Hepatocyte (in vitro differentiated cells): ENCODE data around the gene EFCAB6. TPM values are rescaled to one million over a fixed set of nuclear protein-coding genes. Genes with fewer than 3 reads are reported as not detected.

Experiments
- DNase-seq: peaks from one replicate; pipeline ENCODE4 v3.0.0-alpha.2; 2016; ENCODE audit warnings: low spot score
- H2AFZ ChIP-seq: fragments of 200-600 bp; sonication (generic); 2 replicates; pipeline ENCODE4 v1.6.0; 2016; ENCODE audit warnings: antibody characterized with exemption, mild to moderate bottlenecking
- H3K27ac ChIP-seq: fragments of 200-600 bp; sonication (generic); 2 replicates; pipeline ENCODE4 v1.5.1; 2016; ENCODE audit warnings: mild to moderate bottlenecking
- H3K27me3 ChIP-seq: fragments of 200-600 bp; sonication (generic); 2 replicates; pipeline ENCODE4 v1.6.1; 2016
- H3K36me3 ChIP-seq: fragments of 200-600 bp; sonication (generic); replicated peaks from 2 replicates; pipeline ENCODE4 v1.5.1; 2016; ENCODE audit warnings: low read depth; ENCODE audit not compliant: insufficient read depth
- H3K4me1 ChIP-seq: fragments of 200-600 bp; sonication (generic); 2 replicates; pipeline ENCODE4 v1.5.1; 2016; ENCODE audit warnings: mild to moderate bottlenecking, moderate library complexity; ENCODE audit not compliant: insufficient read depth
- H3K4me2 ChIP-seq: fragments of 200-600 bp; sonication (generic); 2 replicates; pipeline ENCODE4 v1.6.0; 2016
- H3K4me3 ChIP-seq: fragments of 200-600 bp; sonication (generic); 2 replicates; pipeline ENCODE4 v1.5.1; 2016; ENCODE audit warnings: mild to moderate bottlenecking
- H3K79me2 ChIP-seq: fragments of 200-600 bp; sonication (generic); 2 replicates; pipeline ENCODE4 v1.6.0; 2017; ENCODE audit warnings: mild to moderate bottlenecking
- H3K9me2 ChIP-seq: fragments of 200-600 bp; sonication (generic); replicated peaks from 2 replicates; pipeline ENCODE4 v1.6.0; 2017; ENCODE audit warnings: mild to moderate bottlenecking; ENCODE audit not compliant: insufficient read depth
- H3K9me3 ChIP-seq: fragments of 200-600 bp; sonication (generic); 2 replicates; pipeline ENCODE4 v1.5.1; 2016; ENCODE audit warnings: low read depth, mild to moderate bottlenecking
- H4K20me1 ChIP-seq: fragments of 200-600 bp; sonication (generic); 2 replicates; pipeline ENCODE4 v1.6.0; 2016; ENCODE audit warnings: mild to moderate bottlenecking; ENCODE audit not compliant: insufficient read depth, poor library complexity, severe bottlenecking
- EZH2 ChIP-seq: fragments of 200-600 bp; sonication (generic); IDR thresholded peaks from 2 replicates; pipeline ENCODE4 v1.6.1; 2016; ENCODE audit warnings: antibody characterized with exemption, mild to moderate bottlenecking, borderline replicate concordance
- EZH2phosphoT487 ChIP-seq: fragments of 200-600 bp; sonication (generic); IDR thresholded peaks from one replicate; pipeline ENCODE4 v1.6.1; 2018; ENCODE audit warnings: antibody characterized with exemption, mild to moderate bottlenecking, low read depth, moderate library complexity; ENCODE audit not compliant: unreplicated experiment, severe bottlenecking
- WGBS: methylation state at CpG from one replicate; pipeline ENCODE4 v1.1.6; 2016; ENCODE audit warnings: low lambda C conversion rate; ENCODE audit errors: missing lambda C conversion rate; 5-methylcytosine and 5-hydroxymethylcytosine counted together
- polyA plus RNA-seq: library from polyadenylated mRNA; unstranded; fragments of >200 nt; fragmentation: Nextera tagmentation; extraction: Ambion mirVana; gene quantifications from 2 replicates; pipeline ENCODE4 v1.2.1, GENCODE V29; 2016
- total RNA-seq: library from RNA; depleted of rRNA; stranded (reverse); fragments of >200 nt; gene quantifications from 2 replicates; pipeline ENCODE4 v1.2.3, GENCODE V29; 2014
- TF ChIP-seq, protein P1 (sequence below): fragments of 200-600 bp; sonication (generic); IDR thresholded peaks from 2 replicates; pipeline ENCODE4 v1.5.1; 2016; ENCODE audit warnings: antibody characterized with exemption, mild to moderate bottlenecking; ENCODE audit not compliant: poor library complexity

Gene EFCAB6
- total and polyA plus RNA-seq, 2 experiments from 2014 or later, result 0.59 to 2.1 TPM

GRCh38 chr22:43511276-43511910 is 300.7 kb downstream of the EFCAB6 start:
- 88% methylated on average over 16 of the region's 16 CpGs for WGBS

DNA sequence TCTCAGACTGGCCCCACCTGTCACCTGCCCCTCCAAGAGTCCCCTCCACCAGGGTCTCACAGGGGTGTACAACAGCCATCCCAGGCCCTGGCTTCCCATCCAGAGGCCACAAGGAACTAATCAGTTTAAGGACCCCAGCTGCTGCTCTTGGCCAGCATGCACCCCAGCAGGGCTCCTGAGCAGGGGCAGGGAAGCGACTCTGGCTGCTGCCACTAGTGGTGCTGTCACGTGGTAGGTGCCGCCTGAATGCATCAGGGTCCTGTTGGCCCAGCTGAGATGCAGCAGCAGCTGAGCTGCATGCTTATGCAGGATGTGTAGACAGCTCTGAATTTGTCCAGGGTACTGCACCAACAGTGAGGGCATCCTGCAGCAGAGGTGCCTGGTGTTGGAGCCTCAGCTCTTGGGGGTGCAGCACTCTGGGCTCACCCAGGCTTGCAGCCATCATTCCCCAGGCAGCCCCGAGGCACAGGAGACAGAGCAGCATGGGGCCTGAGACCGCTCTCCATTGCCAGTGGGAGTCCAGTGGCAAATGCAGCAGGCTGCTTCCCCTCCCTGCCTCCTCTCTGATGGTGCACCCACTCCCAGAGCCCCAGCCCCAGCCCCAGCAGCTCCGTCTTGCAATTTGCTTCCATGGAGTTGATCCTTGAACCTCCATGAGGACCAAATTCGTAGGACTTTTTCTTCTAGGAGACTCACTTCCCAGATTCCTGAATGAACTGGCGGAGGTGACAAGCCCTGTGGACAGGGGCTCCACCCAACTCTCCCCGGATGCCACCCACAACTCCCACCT is 301.6 kb downstream of the EFCAB6 start:
- H3K9me3 ChIP-seq, result no peaks in the 10 kb centered on the region
- no peaks in the 10 kb centered on the region for H3K27me3 ChIP-seq
- TF ChIP-seq, protein P1, sequence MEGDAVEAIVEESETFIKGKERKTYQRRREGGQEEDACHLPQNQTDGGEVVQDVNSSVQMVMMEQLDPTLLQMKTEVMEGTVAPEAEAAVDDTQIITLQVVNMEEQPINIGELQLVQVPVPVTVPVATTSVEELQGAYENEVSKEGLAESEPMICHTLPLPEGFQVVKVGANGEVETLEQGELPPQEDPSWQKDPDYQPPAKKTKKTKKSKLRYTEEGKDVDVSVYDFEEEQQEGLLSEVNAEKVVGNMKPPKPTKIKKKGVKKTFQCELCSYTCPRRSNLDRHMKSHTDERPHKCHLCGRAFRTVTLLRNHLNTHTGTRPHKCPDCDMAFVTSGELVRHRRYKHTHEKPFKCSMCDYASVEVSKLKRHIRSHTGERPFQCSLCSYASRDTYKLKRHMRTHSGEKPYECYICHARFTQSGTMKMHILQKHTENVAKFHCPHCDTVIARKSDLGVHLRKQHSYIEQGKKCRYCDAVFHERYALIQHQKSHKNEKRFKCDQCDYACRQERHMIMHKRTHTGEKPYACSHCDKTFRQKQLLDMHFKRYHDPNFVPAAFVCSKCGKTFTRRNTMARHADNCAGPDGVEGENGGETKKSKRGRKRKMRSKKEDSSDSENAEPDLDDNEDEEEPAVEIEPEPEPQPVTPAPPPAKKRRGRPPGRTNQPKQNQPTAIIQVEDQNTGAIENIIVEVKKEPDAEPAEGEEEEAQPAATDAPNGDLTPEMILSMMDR, result no peak
- TF ChIP-seq EZH2 (no peak), EZH2phosphoT487 (no peak)
- H3K4me3 ChIP-seq, result no peak overlapping the region
- no peaks in the 10 kb centered on the region for H4K20me1 ChIP-seq
- H3K36me3 ChIP-seq, result no peaks in the 10 kb centered on the region
- DNase-seq, result no peak
- H3K79me2 ChIP-seq, result no peaks in the 10 kb centered on the region
- H3K27ac ChIP-seq, result no peak overlapping the region
- H3K4me2 ChIP-seq, result no peak overlapping the region
- H3K9me2 ChIP-seq, result no peaks in the 10 kb centered on the region
- 73% methylated on average over 8 of the region's 9 CpGs for WGBS
- H3K4me1 ChIP-seq, result no peaks in the 10 kb centered on the region
- no peak overlapping the region for H2AFZ ChIP-seq

More at GRCh38 chr22:43511276-43511910, 300.7 kb downstream of the EFCAB6 start:
- Histone ChIP-seq H3K4me1 (no peaks in the 10 kb centered on the region), H3K27ac (no peak overlapping the region), H2AFZ (no peak overlapping the region), H3K9me3 (no peaks in the 10 kb centered on the region), H3K4me3 (no peak overlapping the region), H3K79me2 (no peaks in the 10 kb centered on the region), H3K36me3 (no peaks in the 10 kb centered on the region), H3K27me3 (no peaks in the 10 kb centered on the region), H3K9me2 (no peaks in the 10 kb centered on the region), H4K20me1 (no peaks in the 10 kb centered on the region), H3K4me2 (no peak overlapping the region)
- DNase-seq, result no peak
- TF ChIP-seq EZH2 (no peak), EZH2phosphoT487 (no peak)
- TF ChIP-seq, protein P1, result no peak

GRCh38 chr22:43509337-43509736 is 302.8 kb downstream of the EFCAB6 start:
- WGBS, result 93% methylated on average over 2 of the region's 2 CpGs
- no peak for DNase-seq
- Histone ChIP-seq H3K36me3 (no peaks in the 10 kb centered on the region), H3K4me1 (no peaks in the 10 kb centered on the region), H3K9me3 (no peaks in the 10 kb centered on the region), H3K4me2 (no peak overlapping the region), H3K9me2 (no peaks in the 10 kb centered on the region), H3K79me2 (no peaks in the 10 kb centered on the region), H4K20me1 (no peaks in the 10 kb centered on the region), H2AFZ (no peak overlapping the region), H3K4me3 (no peak overlapping the region), H3K27ac (no peak overlapping the region), H3K27me3 (no peaks in the 10 kb centered on the region)
- TF ChIP-seq EZH2phosphoT487 (no peak), EZH2 (no peak)
- TF ChIP-seq, protein P1, result no peak
